Measurements from ENCODE around the gene TRIO. TPM values are rescaled to one million over a fixed set of nuclear protein-coding genes. Genes with fewer than 3 reads are reported as not detected.

The TRIO gene
- total and polyA plus RNA-seq, 2 donors (not counting 3 experiments of a cell fraction or from before 2014, with no cell fraction given), result 82.9 to 248 TPM

- no peak overlapping the region for H3K27ac ChIP-seq (ENCODE audit: insufficient read depth, low read depth, low read length)
- H2AFZ ChIP-seq (ENCODE audit: low read depth, low read length), result no peak overlapping the region
- peaks cover 2 to 5% of the 10 kb centered on the region in 2 experiments for H3K27me3 ChIP-seq (ENCODE audit: control insufficient read depth in 2 of 2, insufficient read depth in 2 of 2, low read length in 2 of 2)
- ChIA-PET POLR2A (no interaction called here), CTCF (interaction anchor here (1.4 kb wide), 1 partner anchor 148 kb away, joined by 7 read pairs; no protein-coding TSS in a partner anchor)
- H3K4me2 ChIP-seq (ENCODE audit: insufficient read depth, low read length), result no peak overlapping the region
- no peaks in the 10 kb centered on the region for H3K36me3 ChIP-seq (ENCODE audit: control insufficient read depth in 2 of 2, extremely low read depth in 1 of 2, insufficient read depth in 2 of 2, low read length in 2 of 2)
- H3K9me3 ChIP-seq (replicated peaks; ENCODE audit: control insufficient read depth, insufficient read depth, low read length), result no peaks in the 10 kb centered on the region
- no peaks in the 10 kb centered on the region for H3K79me2 ChIP-seq (ENCODE audit: control insufficient read depth, insufficient read depth, low read length)
- H3K4me1 ChIP-seq (ENCODE audit: control insufficient read depth, extremely low read depth, insufficient read depth, low read length), result no peaks in the 10 kb centered on the region
- DNase-seq (ENCODE audit: low read depth, low spot score), result no peak
- TF ChIP-seq POLR2A (IDR thresholded peaks at IDR 0.05; ENCODE audit: low read depth, low read length), result no peak
- TF ChIP-seq MYC (IDR thresholded peaks at IDR 0.05; ENCODE audit: low read depth, low read length), result no peak
- no peak for TF ChIP-seq MAX (IDR thresholded peaks at IDR 0.05; ENCODE audit: insufficient read depth, insufficient read length)
- no peak for TF ChIP-seq GATA2 (IDR thresholded peaks at IDR 0.05; ENCODE audit: insufficient read depth, insufficient read length, low read depth, low read length)
- no peak for TF ChIP-seq EZH2 (IDR thresholded peaks at IDR 0.05; ENCODE audit: borderline replicate concordance, low read depth, low read length, severe bottlenecking)
- TF ChIP-seq FOS (IDR thresholded peaks at IDR 0.05; ENCODE audit: borderline replicate concordance, insufficient read depth, low read length), result no peak
- no peak for TF ChIP-seq CTCF (IDR thresholded peaks at IDR 0.05; ENCODE audit: extremely low read depth in 1 of 2, insufficient read depth in 1 of 2, low read depth in 1 of 2, low read length in 2 of 2)
- no peak for TF ChIP-seq POLR2AphosphoS5 (IDR thresholded peaks at IDR 0.05; ENCODE audit: insufficient read depth, low read depth, low read length)
- TF ChIP-seq JUN (IDR thresholded peaks at IDR 0.05; ENCODE audit: borderline replicate concordance, insufficient read depth, insufficient read length, low read depth), result no peak
- H3K4me3 ChIP-seq (replicated peaks in 1 of 3; ENCODE audit: insufficient read depth in 1 of 3, low read depth in 1 of 3, low read length in 3 of 3), result no peak overlapping the region
- dilution Hi-C loops (cut with MboI; ENCODE audit: extremely low pct_ligation_motif_present, low sequenced_read_pairs), result loop anchor here (25.0 kb wide), 1 partner anchor 135 kb away; no protein-coding TSS in a partner anchor
- intact Hi-C loops (cut with micrococcal nuclease), result no loop called here
- H3K9me1 ChIP-seq (replicated peaks; ENCODE audit: control insufficient read depth, extremely low read depth, insufficient read depth, low read length), result no peaks in the 10 kb centered on the region
- H3K9ac ChIP-seq (replicated peaks; ENCODE audit: extremely low read depth, insufficient read depth, low read length), result no peak overlapping the region
- no peak for FAIRE-seq
- H4K20me1 ChIP-seq (replicated peaks; ENCODE audit: control insufficient read depth, extremely low read depth, insufficient read depth, low read length), result no peaks in the 10 kb centered on the region
- BruUV-seq (replicated peaks), result no TSS peak
These were observed 21.1 kb upstream of the TRIO start for GRCh38 chr5:14122089-14122488.
